ENCODE results near the gene CDC42BPB. TPM values are rescaled to one million over a fixed set of nuclear protein-coding genes. Genes with fewer than 3 reads are reported as not detected.
"Not testable (repeated sequence)": the region's sequence is repeated elsewhere in the genome, so short reads cannot be mapped to it uniquely, and the experiment has no call there.

The CDC42BPB gene
- total RNA-seq, 4 donors from 2014 or later: 145 to 255 (median 197) TPM

DNA sequence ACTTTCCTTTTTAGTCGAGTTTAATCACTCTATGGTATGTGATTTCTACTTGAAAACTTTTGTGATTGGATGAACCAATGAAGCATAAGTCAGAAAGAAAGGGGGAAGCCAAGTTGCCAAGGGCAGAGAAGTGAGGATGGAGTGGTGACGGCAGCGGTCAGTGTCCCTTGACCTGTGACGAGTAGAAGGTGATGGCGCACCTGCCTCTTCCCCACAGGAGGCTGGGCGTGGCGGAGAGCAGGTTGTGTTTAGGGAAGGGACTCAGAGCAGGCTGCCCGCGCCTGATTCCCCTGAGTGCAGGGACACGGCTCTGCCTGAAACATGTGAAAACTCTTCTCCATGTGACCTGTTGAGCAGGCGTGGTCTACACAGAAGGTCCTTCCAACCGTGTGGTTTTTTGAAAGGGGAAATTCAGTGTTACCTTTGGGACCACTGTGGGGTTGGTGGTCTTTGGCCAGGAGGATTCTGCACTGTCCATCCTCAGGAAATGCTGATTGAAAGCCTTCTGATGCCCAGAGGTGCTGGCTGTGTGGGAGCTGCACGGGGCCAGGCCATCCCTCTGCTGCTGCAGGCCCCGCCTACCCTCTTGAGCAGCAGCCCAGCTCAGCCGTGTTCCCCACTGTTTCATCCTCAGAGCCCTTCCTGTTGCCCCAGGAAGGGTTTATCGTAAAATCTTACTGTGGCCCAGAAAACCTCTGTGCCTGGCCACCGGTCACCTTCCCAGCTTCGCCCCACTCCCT, 158.4 kb downstream of the CDC42BPB start:
- DNase-seq: peak in 2 of 3 donors; percentile 70 to 76

DNA sequence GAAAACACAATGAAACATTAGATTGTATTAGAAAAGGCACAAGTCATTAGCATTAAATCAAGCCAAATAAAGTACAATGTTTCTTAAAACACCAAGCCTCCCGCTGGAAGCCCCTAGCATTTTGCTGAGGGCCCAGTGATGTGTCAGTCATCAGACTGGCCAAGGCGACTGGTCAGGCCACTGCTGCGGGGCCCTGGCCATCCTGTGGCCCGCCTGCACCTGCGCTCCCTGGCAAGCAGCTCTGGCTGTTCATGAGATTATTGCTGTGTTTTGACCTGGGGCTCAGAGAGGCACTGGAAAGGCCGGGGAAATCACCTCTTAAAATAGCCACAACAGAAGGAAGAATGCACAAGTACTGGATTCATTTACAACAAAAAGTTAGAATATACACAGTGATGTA, 159.1 kb downstream of the CDC42BPB start:
- TF ChIP-seq POLR2A (IDR thresholded peaks at IDR 0.05): no peak
- TF ChIP-seq, protein P1, sequence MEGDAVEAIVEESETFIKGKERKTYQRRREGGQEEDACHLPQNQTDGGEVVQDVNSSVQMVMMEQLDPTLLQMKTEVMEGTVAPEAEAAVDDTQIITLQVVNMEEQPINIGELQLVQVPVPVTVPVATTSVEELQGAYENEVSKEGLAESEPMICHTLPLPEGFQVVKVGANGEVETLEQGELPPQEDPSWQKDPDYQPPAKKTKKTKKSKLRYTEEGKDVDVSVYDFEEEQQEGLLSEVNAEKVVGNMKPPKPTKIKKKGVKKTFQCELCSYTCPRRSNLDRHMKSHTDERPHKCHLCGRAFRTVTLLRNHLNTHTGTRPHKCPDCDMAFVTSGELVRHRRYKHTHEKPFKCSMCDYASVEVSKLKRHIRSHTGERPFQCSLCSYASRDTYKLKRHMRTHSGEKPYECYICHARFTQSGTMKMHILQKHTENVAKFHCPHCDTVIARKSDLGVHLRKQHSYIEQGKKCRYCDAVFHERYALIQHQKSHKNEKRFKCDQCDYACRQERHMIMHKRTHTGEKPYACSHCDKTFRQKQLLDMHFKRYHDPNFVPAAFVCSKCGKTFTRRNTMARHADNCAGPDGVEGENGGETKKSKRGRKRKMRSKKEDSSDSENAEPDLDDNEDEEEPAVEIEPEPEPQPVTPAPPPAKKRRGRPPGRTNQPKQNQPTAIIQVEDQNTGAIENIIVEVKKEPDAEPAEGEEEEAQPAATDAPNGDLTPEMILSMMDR (IDR thresholded peaks at IDR 0.05): no peak
- H3K9me3 ChIP-seq: no peaks in the 10 kb centered on the region
- peak overlapping the region in 2 of 4 donors; percentile 55 to 82 for H3K27ac ChIP-seq
- peaks cover 0 to 36% (median 0%) of the 10 kb centered on the region in 3 donors for H3K36me3 ChIP-seq
- H3K4me1 ChIP-seq: peaks cover 0 to 32% (median 14%) of the 10 kb centered on the region in 4 donors
- DNase-seq: peak in 1 of 3 donors; percentile 15
- H3K27me3 ChIP-seq: no peaks in the 10 kb centered on the region
- H3K4me3 ChIP-seq: no peak overlapping the region

More for the DNA sequence above, 158.4 kb downstream of the CDC42BPB start:
- Histone ChIP-seq H3K36me3 (peaks cover 0 to 43% (median 0%) of the 10 kb centered on the region in 3 donors), H3K4me1 (peaks cover 0 to 32% (median 14%) of the 10 kb centered on the region in 4 donors), H3K27ac (peak overlapping the region in 2 of 4 donors; percentile 55 to 82), H3K4me3 (no peak overlapping the region), H3K27me3 (no peaks in the 10 kb centered on the region), H3K9me3 (no peaks in the 10 kb centered on the region)
- TF ChIP-seq, protein P1 (IDR thresholded peaks at IDR 0.05): no peak
- TF ChIP-seq POLR2A (IDR thresholded peaks at IDR 0.05): no peak

DNA sequence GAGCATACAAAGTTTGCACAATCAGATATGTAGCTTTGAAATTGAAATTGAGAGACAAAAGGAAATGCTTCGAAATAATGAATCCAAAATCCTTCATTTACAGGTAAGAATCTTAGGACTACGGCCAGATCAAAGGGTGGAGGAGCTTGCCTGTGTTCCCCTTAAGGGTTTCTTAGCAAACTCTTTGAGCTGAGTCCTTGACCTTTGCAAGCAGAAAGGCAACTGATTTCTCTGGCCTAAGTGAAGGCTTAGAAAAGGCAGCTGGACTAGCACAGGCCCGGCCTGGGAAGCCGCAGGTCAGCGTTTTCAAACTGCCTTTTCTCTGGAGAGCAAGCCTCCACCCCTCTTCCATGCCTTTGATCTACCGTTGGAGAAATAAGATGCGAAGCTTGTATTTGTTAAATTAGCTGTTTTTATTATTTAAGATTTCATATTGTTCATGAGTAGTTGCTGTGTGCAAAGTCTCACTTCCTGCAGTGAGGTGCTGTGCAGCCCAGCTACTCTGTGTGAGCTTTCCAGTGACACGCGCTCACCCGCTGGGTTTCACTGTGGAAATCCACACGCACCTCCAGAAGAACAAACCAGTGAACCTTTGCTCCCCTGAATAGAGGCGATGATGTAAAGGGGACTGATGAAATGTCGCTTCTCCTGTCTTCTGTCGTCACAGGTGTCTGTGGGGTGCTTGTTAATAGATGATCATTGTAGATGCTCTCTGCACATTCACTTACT, 159.9 kb downstream of the CDC42BPB start:
- Histone ChIP-seq H3K27me3 (no peaks in the 10 kb centered on the region), H3K9me3 (no peaks in the 10 kb centered on the region), H3K4me1 (peaks cover 0 to 27% (median 12%) of the 10 kb centered on the region in 4 donors), H3K27ac (no peak overlapping the region), H3K36me3 (peaks cover 0 to 30% (median 0%) of the 10 kb centered on the region in 3 donors), H3K4me3 (no peak overlapping the region)
- TF ChIP-seq, protein P1 (IDR thresholded peaks at IDR 0.05): no peak
- DNase-seq: peak in 1 of 3 donors; percentile 30

DNA sequence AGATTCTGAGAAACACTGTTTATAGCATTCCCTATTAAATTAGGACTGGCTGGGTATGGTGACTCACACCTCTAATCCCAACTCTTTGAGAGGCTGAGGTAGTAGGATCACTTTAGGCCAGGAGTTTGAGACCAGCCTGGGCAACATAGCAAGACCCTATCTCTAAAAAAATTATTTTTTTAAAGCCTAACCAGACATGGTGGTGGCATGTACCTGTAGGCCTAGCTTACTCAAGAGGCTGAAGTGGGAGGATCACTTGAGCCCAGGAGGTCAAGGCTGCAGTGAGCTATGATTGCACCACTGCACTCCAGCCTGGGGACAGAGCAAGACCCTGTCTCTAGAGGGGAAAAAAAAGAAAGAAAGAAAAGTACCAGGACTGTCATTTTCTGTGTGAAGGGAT, 160.6 kb downstream of the CDC42BPB start:
- H3K4me3 ChIP-seq, H3K27ac ChIP-seq, DNase-seq, H3K9me3 ChIP-seq, H3K27me3 ChIP-seq: not testable (repeated sequence)
- Histone ChIP-seq H3K4me1 (peaks cover 0 to 20% (median 9%) of the 10 kb centered on the region in 4 donors), H3K36me3 (peaks cover 0 to 30% (median 0%) of the 10 kb centered on the region in 3 donors)

DNA sequence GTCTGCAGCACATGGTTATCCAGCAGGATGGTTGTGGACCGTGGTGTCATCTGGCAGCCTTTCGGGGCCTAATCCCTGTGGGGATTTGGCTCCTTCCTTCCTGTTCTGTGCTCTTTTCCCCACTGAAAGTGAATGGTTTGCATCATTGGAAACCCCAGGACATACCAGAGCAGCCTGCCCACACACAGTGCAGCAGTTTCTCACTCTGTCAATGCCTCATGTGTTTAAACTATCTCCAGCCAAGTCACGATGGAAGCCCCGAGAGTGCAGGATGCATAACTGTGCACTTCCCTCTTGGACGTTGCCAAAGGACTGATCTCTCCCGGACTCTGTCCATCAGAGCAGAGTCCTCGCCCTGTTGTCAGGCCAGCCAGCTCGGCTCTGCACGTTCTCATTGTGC, 163.9 kb downstream of the CDC42BPB start:
- peak overlapping the region in 1 of 4 donors; percentile 42 for H3K27ac ChIP-seq
- peaks cover 0 to 35% (median 0%) of the 10 kb centered on the region in 3 donors for H3K36me3 ChIP-seq
- peak in 1 of 3 donors; percentile 76 for DNase-seq
- no peaks in the 10 kb centered on the region for H3K9me3 ChIP-seq
- peaks cover 0 to 10% (median 1%) of the 10 kb centered on the region in 4 donors for H3K4me1 ChIP-seq
- no peaks in the 10 kb centered on the region for H3K27me3 ChIP-seq
- TF ChIP-seq POLR2A (IDR thresholded peaks at IDR 0.05): no peak
- TF ChIP-seq, protein P1 (IDR thresholded peaks at IDR 0.05): no peak
- H3K4me3 ChIP-seq: no peak overlapping the region

DNA sequence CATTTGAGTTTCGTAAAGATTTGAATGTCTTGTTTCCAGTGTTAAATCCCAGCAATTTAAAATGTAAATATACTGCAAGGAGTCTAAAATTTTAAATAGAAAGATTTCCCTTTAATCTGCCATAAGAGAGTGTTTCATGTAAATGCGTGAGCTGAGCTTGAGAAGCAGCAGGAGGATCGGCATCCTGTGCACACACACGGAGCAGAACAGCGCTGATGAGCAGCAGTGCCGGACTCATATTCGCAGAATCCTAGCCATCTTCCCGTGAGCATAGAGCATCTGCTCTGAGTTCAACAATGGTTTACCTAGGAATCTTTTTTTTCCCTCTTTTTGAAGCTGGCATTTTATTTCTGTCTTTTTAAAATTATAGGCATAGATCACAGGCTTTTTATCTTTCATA, 164.7 kb downstream of the CDC42BPB start:
- TF ChIP-seq, protein P1 (IDR thresholded peaks at IDR 0.05): no peak
- no peak for TF ChIP-seq POLR2A (IDR thresholded peaks at IDR 0.05)
- no peaks in the 10 kb centered on the region for H3K9me3 ChIP-seq

More for the DNA sequence above, 164.7 kb downstream of the CDC42BPB start:
- peaks cover 0 to 10% (median 0%) of the 10 kb centered on the region in 4 donors for H3K4me1 ChIP-seq
- H3K27ac ChIP-seq: peak overlapping the region in 1 of 4 donors; percentile 54
- H3K36me3 ChIP-seq: peaks cover 0 to 37% (median 0%) of the 10 kb centered on the region in 3 donors
- no peak overlapping the region for H3K4me3 ChIP-seq
- DNase-seq: peak in 1 of 3 donors; percentile 10
- H3K27me3 ChIP-seq: no peaks in the 10 kb centered on the region

Data from Peyer's patch (tissue), 4 donors.